Measurements from ENCODE around the gene POLK.
A peak's percentile ranks its signal among the peaks of the same experiment; 100 is the strongest.
"Not testable (repeated sequence)": the region's sequence is repeated elsewhere in the genome, so short reads cannot be mapped to it uniquely, and the experiment has no call there.

Gene POLK

DNA sequence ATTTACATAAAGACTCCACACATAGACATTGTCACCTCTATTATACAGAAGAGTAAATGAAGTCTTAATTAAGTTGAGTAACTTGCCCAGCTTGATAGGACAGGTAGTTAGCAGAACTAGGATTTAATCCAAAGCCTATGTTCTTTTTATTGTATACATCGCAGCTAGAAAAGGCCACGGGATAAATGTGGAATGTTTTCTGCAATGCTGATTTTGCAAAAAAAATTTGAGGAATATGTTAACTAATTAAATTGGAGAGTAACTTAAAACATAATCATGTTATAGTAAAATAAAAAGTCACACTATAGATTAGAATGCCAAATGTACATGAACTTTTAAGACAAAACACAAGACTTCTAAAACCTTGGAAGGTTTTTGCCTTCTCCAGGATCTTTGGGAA is 41.1 kb downstream of the POLK start:
- no peak for DNase-seq

DNA sequence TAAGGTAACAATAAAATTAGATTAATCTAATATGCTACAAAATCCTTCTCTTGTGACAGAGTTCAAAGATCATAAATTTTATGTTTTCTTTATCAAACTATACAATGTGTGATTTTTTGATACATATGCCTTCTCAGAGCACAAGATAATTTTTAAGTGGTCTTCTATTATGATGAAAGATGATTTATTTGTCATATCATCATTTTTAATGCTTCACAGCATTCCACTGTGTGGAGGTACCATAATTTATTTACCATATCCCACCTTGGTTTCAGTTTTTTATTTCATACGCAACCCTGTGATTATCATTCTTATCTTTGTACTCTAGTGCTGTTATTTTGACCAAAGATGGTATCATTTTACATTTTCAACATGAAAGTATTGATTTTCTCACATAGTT is 41.7 kb downstream of the POLK start:
- DNase-seq, result no peak

DNA sequence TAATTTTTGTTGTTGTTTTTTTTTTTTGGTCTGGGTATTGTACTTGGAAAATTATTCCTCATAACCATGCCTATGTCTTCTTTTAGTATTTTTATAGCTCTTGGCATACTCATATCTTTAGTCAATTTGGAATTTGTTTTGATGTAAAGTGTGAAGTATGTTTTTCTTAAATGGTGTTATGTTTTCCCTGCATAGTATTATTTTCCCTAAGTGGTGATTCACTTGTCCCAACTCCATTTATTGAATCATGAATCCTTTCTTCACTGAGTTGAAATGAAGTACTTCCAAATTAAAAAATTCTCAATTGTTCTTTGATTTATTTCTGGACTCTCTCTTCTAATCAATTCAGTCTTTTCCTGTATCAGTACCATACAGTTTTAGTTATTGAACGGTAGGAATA is 46.5 kb downstream of the POLK start:
- DNase-seq, result no peak

DNA sequence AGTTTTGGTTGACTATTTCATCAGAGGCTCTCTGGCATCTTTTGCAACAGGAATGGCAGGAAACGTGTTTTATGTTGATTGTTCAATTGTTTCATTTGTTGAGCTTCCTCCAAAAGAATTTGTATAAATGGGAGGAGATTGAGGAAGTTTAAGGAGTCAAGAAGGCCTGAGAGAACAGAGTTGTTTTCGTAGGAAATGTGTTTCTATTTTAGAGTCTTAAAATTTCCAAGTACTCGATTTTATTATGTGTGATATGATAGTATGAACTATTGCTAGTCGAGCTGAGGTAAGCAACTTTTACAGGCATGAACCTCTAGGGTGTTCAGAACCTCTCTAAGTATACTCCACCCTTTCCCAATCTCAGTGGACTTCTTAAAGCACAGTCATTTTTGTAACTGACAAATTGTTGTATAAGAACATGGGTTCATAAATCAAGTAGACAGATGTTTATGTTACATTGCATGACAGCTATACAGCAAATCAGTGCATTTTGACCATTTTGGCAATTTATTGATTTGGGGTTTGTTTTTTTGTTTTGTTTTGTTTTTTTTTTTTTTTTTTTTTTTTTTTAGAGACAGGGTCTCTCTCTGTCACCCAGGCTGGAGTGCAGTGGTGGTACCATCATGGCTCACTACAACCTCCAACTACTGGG is 47.4 kb downstream of the POLK start:
- DNase-seq, result no peak

DNA sequence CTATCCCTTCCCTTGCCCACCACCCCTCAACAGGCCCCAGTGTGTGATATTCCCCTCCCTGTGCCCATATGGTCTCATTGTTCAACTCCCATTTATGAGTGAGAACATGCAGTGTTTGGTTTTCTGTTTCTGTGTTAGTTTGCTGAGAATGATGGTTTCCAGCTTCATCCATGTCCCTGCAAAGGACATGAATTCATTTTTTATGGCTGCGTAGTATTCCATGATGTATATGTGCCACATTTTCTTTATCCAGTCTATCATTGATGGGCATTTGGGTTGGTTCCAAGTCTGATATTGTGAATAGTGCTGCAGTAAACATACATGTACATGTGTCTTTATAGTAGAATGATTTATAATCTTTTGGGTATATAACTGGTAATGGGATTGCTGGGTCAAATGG is 49.0 kb downstream of the POLK start:
- DNase-seq, result not testable (repeated sequence)

DNA sequence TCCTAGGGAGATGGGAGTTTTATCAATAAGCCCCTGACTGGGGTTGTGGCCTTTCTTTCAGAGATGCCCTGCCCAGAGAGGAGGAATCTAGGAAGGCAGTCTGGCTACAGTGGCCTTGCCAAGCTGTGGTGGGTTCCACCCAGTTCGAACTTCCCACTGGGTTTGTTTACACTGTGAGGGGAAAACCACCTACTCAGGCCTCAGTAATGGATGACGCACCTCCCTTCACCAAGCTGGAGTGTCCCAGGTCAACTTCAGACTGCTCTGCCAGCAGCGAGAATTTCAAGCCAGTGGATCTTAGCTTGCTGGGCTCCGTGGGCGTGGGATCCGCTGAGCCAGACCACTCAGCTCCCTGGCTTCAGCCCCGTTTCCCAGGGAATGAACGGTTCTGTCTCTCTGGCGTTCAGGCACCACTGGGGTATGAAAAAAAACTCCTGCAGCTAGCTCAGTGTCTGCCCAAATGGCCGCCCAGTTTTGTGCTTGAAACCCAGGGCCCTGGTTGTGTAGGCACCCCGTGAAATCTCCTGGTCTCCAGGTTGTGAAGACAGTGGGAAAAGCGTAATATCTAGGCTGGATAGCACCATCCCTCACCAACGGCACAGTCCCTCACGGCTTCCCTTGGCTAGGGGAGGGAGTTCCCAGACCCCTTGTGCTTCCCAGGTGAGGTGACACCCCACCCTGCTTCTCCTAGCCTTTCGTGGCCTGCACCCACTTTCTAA is 54.5 kb downstream of the POLK start:
- not testable (repeated sequence) for DNase-seq

DNA sequence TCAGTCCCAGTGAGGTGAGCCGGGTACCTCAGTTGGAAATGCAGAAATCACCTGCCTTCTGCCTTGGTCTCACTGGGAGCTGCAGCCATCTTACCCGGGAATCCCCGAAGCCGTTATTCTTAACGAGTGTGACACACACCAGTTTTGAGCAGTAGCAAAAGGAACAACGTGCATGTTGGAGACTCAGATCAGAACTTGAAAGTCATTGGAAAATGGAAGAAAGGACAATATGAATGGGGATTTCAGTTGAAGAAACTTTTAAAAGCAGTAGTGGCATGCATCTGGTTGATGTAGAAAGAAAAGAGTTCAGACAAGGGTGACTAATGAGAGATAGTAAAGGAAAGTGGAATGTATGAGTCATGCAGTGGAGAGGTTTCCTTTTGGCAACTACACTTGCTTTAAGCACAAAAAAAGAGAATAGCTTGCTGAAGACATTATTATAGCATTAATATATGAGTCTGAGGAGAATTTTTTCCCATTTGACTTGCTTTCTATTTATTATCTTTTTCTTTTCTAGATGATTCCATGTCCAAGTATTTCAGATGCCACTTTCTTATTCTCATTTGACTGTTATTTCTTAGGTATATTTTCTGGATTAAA is 55.1 kb downstream of the POLK start:
- DNase-seq, result peak; percentile 91

DNA sequence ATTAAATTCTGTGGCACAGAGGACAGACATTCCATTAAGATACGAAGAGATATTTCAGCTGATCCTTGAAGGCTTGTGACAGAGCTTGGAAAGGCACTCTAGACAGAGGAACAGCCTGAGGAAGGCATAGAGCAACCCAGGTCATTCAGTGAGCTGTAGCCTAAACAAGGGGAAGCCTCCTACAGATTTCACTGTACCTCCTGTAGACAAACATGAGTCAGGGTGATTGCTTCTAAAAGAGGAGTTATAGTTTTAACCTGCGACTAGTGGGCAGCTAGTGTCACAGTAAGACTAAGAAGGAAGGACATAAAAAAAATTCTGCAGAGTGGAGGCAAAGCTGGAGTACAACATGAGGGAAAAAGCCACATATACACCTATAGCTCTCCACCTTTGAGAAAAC is 56.0 kb downstream of the POLK start:
- DNase-seq, result peak; percentile 47

DNA sequence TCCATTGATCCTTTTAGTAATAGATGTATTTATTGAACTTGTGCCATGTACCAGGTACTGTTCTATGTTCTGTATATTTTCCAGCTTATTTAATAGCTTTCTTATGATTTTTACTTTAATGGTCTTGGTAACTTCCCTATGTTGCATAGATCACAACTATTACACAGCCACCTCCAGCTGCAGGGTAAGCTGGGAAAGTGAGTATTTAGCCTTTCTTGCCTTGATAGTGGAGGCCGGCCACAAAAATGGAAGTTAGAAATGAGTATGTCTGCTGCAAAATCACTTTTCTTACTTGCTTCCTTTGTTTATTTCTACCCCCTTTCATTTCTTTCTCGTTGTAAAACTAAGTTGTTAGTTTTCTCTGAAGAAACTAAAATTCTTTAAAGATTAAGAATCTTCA is 56.5 kb downstream of the POLK start:
- DNase-seq, result no peak

DNA sequence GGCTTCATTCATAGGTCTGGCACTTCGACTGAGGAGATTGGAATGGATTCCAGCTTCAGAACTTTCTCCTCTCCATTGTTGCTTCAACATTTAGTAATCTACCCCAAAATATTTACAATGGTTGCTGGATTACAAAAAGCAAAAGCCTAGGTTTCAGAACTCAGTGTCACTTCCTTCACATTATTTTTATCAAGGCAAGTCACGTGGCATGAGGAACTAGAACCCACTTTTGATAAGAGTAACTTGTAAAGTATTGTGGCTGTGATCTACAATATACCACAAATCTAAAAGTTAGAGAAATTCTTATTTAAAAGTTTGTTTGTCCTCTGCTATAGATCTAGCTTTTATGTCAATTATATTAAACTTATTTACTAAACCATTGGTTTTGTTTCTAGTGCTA is 59.9 kb downstream of the POLK start:
- DNase-seq, result no peak

DNA sequence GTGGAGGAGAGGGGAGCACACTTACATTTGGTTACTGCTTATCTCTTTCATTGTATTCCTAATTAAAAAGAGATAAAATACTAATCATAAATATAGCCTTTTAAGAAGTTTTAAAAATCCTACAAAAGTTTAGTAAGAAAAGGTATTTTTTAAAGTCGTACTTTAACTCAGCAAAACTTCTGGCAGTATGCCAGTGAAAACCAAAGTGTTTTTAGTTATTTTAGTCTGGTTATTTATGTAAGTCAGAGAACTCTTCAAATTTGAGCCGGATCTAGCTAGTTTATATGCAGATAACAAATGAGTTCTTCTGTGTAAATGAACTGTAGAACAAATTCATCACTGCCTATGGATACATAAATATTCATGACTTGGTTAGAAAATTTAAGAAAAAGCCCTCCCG is 63.1 kb downstream of the POLK start:
- DNase-seq, result no peak

DNA sequence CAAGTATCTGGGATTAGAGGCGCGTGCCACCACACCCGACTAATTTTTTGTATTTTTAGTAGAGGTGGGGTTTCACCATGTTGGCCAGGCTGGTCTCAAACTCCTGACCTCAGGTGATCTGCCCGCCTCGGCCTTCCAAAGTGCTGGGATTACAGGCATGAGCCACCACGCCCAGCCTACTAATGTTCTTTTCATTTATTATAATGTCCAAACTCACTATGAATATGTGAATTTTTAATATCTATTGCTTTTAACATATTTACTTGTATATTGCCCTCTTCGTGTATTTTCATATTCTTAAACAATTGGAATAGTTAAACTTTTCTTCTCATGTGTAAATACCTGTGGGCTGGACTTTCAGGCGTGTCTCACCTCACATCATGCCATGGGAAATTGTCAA is 66.6 kb downstream of the POLK start:
- DNase-seq, result not testable (repeated sequence)

DNA sequence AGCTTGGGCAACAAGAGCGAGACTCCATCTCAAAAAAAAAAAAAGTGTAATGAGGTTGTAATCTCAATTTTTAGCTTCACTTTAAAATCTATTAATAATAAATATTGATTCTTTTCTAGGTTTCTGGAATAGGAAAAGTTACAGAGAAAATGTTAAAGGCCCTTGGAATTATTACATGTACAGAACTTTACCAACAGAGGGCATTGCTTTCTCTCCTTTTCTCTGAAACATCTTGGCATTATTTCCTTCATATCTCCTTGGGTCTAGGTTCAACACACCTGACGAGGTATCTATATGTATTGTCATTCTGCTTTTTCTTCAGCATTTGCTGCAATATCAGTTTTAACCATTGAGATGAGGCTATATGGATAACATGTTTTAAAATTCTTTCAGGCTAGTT is 73.0 kb downstream of the POLK start:
- no peak for DNase-seq

DNA sequence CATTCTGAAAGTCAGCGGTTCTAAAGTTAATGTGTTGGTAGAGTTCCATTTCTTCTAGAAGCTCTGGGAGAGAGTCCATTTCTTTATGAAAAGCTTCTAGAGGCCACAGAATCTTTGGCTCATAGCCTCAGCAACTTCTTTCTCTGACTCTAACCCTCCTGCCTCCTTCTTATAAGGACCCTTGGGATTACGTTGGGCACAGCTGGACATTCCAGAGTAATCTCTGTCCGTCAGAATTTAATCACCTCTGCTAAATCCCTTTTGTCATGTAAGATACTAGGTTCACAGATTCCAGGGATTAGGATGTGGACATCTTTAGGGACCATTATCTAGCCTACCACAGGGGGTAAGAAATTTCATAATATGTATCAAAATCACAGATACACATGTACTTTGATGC is 77.0 kb downstream of the POLK start:
- DNase-seq, result no peak

DNA sequence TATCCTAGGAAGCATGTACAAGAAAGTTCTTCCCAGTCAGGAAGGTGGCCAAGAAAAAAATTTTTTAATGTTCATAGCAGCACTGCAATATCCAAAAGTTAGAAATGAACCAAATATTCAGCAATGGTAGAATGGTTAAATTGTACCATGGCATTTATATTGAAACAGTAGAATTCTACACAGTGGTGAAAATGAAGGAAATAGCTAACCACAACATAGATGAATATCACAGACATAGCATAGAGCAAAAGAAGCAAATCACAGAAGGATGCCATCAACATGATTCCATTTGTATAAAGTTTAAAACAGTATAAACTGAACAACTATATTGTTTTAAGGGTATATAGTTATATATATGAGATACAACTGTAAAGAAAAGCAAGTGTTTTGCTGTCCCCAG is 88.8 kb downstream of the POLK start:
- no peak for DNase-seq

DNA sequence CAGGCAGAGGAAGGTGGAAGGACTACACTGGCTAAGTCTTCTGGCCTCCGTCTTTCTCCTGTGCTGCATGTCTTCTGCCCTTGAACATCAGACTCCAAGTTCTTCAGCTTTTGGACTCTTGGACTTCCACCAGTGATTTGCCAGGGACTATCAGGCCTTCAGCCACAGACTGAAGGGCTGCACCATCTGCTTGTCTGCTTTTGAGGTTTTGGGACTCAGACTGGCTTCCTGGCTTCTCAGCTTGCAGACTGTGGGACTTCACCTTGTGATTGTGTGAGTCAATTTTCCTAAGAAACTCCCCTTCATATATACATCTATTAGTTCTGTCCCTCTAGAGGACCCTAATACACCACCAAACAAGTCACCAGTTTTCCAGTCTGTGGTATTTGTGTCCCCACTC is 89.9 kb downstream of the POLK start:
- DNase-seq, result peak; percentile 20

DNA sequence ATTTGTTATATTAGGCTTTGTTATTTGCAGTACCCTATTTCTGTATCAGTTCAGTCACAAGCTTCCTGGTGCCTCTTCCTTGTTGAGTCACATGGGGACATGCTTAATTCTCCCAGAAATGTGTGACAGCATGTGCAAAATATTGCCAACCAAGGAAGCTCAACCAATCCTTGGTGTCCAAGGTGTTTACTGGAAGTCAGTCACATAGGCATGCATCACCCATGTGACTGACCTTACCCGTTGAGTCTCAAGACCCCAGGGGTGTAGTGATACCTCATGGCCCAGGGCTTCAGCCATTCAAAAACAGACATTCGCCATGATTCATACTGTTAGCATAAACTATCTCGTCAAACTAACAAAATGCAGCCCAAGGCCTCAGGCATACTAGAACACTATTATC is 90.3 kb downstream of the POLK start:
- DNase-seq, result peak; percentile 73

DNA sequence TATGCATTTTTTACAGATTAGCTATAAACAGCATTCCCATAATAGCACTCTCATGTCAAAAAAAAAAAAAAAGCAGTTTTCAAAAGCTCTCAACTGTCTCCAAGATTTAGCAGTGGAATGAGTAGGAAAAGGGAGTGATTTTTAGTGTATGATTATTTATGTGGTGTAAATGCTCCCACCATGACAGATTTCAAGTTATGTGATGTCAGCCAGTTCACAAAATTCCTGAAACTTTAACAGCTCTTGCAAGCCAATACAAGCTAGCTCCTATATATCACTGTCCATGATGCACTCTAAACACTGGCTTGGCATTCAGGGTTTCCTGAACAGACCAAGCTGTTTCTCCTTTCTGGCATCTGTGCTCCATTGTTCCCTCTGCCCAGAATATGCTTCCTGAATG is 91.7 kb downstream of the POLK start:
- no peak for DNase-seq

DNA sequence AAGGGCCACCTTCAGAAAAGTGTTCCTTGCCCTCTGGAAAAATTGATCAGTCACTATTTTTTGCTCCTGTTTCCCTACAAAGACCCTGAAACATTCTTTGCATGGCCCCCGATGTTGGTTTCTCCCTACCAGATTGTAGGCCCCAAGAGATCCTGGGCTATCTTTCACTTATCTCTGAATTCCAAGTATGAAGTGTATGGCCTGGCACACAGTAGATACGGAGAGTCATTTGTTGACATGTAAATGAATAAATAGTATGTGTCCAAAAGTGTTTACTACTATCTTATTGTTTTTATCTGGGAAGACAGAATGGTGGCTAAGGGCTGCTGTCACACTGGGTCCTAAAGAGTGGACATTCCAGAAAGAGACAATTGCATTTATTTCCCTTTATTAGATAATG is 92.1 kb downstream of the POLK start:
- no peak for DNase-seq

DNA sequence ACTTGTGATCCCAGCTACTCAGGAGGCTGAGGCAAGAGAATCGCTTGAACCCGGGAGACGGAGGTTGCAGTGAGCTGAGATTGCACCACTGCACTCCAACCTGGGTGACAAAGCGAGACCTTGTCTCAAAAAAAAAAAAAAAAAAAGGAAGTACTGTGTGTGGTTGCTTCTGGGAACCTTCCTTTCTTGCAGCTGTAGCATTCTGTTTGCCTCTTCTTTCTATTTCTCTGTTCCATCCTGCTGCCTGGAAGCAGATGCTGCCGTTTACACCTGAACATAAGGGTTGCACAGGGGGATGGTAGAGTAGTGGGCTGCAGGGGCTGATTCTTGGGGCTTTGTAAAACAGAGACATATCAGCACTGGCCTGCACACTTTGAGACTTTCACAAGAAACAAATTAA is 95.7 kb downstream of the POLK start:
- not testable (repeated sequence) for DNase-seq

DNA sequence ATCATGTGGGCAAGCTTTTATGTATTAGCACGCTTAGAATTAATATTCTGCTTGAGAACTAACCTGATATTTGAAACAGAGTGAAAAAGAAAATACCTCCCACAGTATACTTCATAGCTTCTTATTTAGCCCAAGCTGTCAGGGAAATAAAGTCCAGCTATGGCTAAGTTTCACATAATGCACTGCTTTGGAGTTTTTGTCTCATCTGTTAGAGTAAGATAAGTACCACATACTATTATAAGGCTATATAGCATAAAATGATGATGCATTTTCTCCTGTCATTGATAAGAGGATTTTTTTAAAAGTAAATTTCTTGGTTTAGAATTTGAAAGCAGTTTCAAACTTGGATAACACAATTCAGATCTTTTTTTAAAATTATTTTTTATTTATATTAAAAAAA is 97.2 kb downstream of the POLK start:
- no peak for DNase-seq

DNA sequence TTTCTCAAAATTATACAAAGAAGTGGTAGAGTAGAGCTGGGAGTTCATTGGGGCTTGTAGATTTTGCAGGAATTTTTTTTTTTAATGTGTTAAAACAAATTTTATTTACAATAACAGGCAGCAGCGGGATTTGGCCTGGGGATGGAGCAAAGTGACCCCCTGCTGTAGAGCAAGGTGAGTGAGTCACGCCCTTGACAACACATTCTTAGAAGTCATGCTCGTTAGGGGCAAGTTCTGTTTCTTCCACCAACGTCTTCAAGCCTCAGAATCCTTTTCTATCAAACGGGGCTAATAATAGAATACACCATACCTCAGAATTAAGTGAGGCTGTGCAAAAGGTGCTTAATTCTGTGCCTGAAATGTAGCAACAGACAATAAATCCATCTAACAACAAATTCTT is 98.5 kb downstream of the POLK start:
- no peak for DNase-seq

DNA sequence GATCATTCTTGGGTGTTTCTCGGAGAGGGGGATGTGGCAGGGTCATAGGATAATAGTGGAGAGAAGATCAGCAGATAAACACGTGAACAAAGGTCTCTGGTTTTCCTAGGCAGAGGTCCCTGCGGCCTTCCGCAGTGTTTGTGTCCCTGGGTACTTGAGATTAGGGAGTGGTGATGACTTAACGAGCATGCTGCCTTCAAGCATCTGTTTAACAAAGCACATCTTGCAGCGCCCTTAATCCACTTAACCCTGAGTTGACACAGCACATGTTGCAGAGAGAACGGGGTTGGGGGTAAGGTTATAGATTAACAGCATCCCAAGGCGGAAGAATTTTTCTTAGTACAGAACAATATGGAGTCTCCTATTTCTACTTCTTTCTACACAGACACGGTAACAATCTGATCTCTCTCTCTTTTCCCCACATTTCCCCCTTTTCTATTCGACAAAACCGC is 99.2 kb downstream of the POLK start:
- DNase-seq, result not testable (repeated sequence)
